Endometrial microvascular endothelial cells (primary cell): ENCODE results near the gene SCFD2. TPM values are rescaled to one million over a fixed set of nuclear protein-coding genes. Genes with fewer than 3 reads are reported as not detected.

Experiments used
- in situ Hi-C: cut with HindIII; loops from 2 replicates; pipeline ENCODE4 v1.10.0; 2017; ENCODE audit warnings: low sequenced_read_pairs, low pct_unique_long_range_greater_than_20kb; ENCODE audit errors: inconsistent ontology term
- total RNA-seq: library from RNA; depleted of rRNA; stranded (reverse); fragments of >200 nt; gene quantifications from one replicate; pipeline ENCODE4 v1.2.3, GENCODE V29; 2015; ENCODE audit errors: inconsistent ontology term

Gene SCFD2
- total RNA-seq, 1 donor from 2014 or later, result 25.8 TPM

GRCh38 chr4:52939739-52940138, 426.1 kb downstream of the SCFD2 start:
- in situ Hi-C loops, result no loop called here

DNA sequence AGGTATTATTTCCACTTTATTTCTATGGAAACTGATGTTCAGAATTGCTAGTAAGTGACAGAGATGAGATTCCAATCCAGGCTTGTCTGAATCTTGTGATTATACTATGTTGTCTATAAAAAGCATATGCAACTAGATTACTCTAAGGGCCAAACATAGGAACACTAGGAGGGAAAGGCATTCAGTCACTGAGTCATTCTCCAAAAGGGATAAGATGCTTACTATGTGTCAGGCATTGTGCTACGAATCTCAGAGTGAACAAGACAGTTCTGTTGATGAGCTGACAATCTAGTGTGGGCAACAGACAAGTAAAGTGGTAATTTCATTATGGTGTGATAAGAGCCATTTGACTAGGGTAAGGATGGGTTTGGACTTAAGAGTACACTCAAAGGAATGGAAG, 426.5 kb downstream of the SCFD2 start:
- in situ Hi-C loops, result no loop called here

DNA sequence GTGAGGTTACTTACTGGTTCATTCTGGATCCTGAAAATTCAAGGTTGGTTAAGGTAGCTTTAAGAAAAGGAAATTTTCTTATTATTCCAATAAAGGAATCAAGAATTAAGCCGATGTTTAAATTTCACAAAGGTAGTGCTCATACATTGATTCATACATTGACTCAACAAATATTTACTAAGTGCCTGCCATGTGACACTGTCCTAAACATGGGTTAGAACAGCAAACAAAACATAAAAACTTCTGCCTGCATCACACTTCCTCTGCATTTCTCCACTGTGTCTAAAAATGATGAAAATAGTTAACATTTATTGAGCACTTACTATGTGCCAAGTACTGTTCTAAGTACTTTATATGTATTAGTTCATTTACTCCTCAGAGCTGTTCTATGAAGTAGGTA, 428.0 kb downstream of the SCFD2 start:
- in situ Hi-C loops, result no loop called here

GRCh38 chr4:52936729-52937128, 429.1 kb downstream of the SCFD2 start:
- in situ Hi-C loops, result no loop called here

DNA sequence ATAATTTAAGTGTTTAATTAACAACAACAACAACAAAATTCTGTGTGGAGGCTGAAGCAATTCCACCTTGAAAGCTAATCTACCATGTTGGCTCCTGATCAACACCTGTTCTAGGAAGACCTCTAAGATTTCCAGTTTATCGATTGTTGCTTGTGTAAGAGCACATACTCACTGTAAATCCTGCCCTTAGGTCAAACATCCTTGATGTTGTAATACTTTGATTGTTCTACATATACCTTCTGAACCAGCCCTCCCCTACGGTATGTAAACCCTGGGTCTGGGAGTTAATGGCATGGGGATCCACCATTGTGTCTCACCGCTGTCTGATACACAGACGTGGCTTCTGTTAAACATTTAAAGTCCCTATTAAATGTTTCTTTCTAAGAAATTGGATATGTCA, 430.5 kb downstream of the SCFD2 start:
- in situ Hi-C loops, result no loop called here

GRCh38 chr4:52933738-52934137, 432.1 kb downstream of the SCFD2 start:
- in situ Hi-C loops, result no loop called here

DNA sequence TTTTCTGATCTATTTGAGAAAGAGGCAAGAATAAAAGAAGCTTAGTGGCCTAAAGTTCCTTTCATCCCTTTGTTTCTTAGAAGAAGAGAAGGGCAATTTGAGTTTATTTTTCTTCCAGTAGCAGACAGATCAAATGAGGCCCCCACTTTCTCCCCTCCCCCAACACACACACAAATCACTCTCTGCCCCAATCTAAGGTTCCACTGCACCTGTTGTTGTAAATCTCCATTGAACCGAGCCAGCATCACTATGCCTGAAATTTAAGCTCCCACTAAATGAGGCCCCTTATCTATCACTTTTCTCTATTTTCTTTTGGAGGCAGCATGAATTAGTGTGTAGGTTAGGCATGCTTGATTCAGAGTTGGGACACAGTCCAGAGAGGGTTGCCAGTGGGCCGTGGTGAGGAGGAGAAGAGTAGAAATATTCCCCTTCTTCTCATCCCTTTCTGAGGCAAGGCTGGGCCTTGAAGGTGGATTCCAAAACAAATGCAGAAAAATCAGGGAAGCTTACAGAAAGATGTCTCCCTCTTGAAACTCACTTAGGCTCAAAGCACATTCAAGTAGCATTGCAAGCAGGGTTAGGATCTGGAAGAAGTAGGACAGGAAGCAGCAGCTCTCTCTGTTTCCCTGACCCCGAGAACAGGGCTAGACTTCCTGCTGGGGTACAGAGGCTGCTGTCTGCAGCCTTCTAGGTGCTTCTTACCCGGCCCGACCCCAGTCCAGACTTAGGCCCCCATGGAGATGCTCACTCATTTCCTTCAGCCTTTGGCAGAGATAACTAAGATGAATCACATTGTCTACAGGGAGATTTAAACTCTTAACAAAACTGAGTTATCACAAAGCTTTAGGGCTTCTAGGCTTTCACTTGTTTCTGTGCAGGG, 433.0 kb downstream of the SCFD2 start:
- in situ Hi-C loops, result no loop called here

GRCh38 chr4:52931243-52931642, 434.6 kb downstream of the SCFD2 start:
- in situ Hi-C loops, result no loop called here

DNA sequence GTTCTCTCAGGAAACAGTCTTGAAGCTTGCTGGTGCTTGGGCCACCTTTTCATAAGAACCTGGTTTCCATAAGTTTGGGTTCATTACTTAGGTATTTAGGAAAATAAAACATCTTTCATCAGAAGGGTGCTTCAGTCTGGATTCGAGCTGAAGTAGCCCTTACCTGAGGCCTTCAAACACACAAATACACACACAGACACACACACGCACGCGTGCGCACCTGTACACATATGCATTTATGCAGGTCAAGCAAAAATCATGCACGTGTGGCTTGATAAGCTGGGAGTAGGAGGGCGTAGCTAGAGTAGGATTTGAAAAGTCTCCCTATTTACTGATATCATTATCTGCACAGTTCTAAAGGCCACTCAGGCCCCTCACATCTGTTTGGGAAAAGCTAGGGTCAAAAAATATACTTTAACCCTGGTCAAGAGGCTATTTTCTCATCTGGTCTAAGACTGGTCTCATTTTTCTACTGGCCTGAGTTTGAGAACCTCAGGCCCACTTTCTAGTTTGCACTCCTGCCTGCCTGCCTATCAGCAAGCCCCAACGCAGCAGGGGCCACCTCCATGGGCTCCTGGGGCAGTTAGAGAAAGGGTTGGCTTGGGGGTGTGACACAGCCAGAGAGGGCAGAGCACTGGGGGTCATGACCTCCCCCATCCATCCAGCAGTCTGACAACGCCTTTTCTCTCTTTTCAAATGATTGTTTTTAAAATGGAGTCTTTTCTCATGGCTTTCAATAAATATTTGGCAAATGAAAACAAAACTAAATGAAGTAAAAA, 439.5 kb downstream of the SCFD2 start:
- in situ Hi-C loops, result no loop called here

GRCh38 chr4:52925531-52925968, 440.3 kb downstream of the SCFD2 start:
- in situ Hi-C loops, result no loop called here

- in situ Hi-C loops, result no loop called here
These were observed 446.4 kb downstream of the SCFD2 start for GRCh38 chr4:52919461-52919860.

- in situ Hi-C loops, result no loop called here
These were observed 448.0 kb downstream of the SCFD2 start for GRCh38 chr4:52917817-52918216.

DNA sequence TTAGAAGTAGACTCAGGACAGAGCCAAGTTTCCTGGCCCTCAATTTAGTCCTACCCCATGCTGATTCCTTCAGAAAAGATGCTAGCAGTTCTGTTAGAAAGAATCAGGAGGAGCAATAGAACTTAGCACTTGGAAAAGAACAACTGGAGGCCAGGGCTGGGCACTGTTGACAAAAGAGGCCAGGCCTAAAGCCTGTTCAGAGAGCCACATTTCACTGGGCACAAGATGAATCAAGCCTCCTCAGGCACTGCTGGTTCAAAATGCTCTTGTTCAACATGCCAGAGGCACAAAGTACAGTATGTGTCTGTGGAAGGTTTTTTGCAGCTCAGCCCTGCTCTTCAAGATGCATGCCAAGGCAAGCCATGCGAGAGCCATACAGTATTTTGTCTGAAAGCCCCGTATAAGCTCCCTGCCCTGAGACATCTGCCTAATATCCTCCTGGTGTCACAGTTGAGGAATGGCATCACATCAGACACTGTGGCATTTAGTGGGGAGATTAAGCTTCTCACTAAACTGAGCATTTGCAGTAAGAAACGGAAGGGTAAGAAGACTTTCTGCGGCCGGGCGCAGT, 450.0 kb downstream of the SCFD2 start:
- in situ Hi-C loops, result no loop called here

DNA sequence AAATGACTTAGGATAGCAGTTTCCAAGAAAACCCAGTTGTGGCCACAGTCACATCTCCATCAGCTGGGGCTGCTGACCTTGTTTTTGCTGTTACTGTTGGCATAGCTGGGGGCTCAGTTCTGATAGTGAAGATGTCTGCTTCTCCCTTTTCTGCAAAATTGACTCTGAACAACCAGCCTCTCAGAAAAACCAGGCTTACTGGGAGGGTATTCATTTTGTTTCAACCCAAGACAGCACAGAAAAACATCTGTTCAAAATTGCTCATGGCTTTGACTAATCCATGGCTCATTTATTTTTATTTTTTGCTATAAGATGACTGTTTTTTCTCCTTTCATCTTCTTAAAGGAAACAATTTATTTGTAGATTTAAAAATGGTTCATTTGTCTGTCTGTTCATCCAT, 450.7 kb downstream of the SCFD2 start:
- in situ Hi-C loops, result no loop called here

- in situ Hi-C loops, result no loop called here
These were observed 451.7 kb downstream of the SCFD2 start for GRCh38 chr4:52914051-52914605.

- in situ Hi-C loops, result no loop called here
These were observed 453.3 kb downstream of the SCFD2 start for GRCh38 chr4:52912608-52913007.

GRCh38 chr4:52911684-52912294, 454.1 kb downstream of the SCFD2 start:
- in situ Hi-C loops, result no loop called here

DNA sequence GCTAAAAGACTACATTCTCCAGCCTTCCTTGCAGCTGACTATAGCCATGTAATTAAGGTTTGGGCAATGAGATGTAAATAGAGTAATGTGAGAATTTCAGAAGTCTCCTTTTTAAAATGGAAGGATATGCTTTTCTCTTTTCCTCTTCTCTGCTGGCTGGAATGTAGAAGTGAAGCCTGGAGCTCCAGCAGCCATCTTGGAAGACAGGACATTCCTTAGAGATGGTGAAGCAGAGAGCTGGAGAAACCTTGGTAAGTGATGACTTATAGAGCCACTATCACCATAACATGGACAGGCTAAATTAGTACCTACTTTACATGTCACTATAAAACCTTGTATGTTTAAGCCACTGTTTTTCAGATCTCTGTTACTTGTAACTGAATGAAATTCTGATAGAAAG, 455.7 kb downstream of the SCFD2 start:
- in situ Hi-C loops, result no loop called here

GRCh38 chr4:52907510-52907909, 458.4 kb downstream of the SCFD2 start:
- in situ Hi-C loops, result no loop called here
